ENCODE results near the gene PMIS2. TPM values are rescaled to one million over a fixed set of nuclear protein-coding genes. Genes with fewer than 3 reads are reported as not detected.

The PMIS2 gene
- not detected in 2 replicates for total RNA-seq

DNA sequence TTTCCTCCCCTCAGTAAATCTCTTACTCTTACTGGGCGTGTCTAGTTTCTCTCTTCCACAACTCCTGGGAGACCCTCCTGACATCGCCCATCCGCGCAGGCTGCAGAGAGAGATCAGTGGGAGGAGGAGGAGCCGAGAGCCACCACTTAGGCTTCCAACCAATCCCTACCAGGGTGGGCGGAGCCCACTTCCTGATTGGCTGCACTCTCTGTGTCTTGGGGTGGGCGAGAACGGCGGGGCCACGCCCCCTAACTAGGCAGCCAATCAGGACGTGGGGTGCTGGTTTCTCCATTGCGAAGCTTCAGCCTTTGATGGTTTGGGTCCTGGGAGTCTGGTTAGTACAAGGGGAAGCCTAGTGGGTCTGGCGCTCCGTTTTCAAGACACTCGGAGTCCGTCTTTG, at the start of gene PMIS2:
PMIS2 (plus strand) TSS at position 326 of the 400 bp plus-strand sequence. CDS start 87 bp downstream, outside the sequence.
- Histone ChIP-seq H3K27me3 (ENCODE audit: control insufficient read depth, insufficient read depth, low read length) (no peaks in the 10 kb centered on the region), H3K36me3 (ENCODE audit: control insufficient read depth, insufficient read depth, low read length) (no peaks in the 10 kb centered on the region), H3K4me3 (ENCODE audit: low read depth, low read length) (no peak within 1 kb of the TSS)
- FAIRE-seq (no peak), DNase-seq (ENCODE audit: low read depth) (no peak)
- TF ChIP-seq, protein P1, sequence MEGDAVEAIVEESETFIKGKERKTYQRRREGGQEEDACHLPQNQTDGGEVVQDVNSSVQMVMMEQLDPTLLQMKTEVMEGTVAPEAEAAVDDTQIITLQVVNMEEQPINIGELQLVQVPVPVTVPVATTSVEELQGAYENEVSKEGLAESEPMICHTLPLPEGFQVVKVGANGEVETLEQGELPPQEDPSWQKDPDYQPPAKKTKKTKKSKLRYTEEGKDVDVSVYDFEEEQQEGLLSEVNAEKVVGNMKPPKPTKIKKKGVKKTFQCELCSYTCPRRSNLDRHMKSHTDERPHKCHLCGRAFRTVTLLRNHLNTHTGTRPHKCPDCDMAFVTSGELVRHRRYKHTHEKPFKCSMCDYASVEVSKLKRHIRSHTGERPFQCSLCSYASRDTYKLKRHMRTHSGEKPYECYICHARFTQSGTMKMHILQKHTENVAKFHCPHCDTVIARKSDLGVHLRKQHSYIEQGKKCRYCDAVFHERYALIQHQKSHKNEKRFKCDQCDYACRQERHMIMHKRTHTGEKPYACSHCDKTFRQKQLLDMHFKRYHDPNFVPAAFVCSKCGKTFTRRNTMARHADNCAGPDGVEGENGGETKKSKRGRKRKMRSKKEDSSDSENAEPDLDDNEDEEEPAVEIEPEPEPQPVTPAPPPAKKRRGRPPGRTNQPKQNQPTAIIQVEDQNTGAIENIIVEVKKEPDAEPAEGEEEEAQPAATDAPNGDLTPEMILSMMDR (IDR thresholded peaks at IDR 0.05; ENCODE audit: insufficient read depth, low read length, severe bottlenecking), result no peak

DNA sequence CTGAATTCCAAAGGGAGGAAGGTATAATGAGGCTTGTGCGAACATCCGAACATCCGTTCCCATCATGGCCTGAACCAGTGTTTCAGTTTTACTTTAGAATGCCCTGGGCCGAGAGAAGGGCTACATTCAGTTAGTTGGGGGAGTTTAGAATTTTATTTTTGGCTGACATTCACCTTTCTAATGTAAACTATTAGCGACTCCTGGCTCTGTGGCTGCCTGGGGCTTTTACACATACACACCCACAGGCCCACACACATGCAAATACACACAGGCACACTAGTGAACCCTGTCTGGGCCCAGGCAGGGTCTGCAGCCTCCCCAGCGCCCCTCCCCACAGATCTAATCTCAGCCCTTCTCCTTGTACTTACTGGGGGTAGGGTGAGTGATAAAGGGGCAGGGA, 46.7 kb upstream of the PMIS2 start:
- H3K4me3 ChIP-seq (ENCODE audit: low read depth, low read length), result no peak overlapping the region
- FAIRE-seq (no peak), DNase-seq (ENCODE audit: low read depth) (no peak)
- H3K27me3 ChIP-seq (ENCODE audit: control insufficient read depth, insufficient read depth, low read length), result no peaks in the 10 kb centered on the region
- H3K36me3 ChIP-seq (ENCODE audit: control insufficient read depth, insufficient read depth, low read length), result peaks cover 4% of the 10 kb centered on the region
- TF ChIP-seq, protein P1 (IDR thresholded peaks at IDR 0.05; ENCODE audit: insufficient read depth, low read length, severe bottlenecking), result no peak

GRCh38 chr19:35539850-35540249, 46.1 kb upstream of the PMIS2 start:
- FAIRE-seq, result no peak

DNA sequence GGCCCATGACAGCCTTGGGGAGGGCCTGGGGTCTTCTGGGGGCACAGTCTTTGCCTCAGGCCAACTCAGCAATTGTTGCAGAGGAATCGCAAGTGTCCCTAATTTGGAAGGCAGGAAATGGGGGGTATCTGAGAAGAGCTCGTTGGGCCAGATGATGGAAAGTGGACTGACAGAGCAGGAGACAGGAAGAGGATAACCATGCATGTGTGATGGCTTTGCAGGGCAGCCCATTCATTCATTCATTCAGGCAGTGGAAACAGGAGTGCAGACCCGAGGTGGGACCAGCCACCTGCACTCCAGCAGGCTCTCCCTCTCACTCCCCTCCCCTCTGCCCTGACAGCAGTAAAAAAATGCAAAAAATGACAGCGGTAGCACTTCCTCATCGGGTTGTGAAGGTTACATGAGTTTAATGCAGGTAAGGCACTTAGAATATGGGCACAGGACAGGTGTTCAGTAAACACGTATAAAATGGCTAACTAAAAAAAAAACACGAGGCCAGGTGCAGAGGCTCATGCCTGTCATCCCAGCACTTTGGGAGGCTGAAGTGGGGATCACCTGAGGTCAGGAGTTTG, 45.5 kb upstream of the PMIS2 start:
- H3K27me3 ChIP-seq (ENCODE audit: control insufficient read depth, insufficient read depth, low read length), result no peaks in the 10 kb centered on the region
- FAIRE-seq (no peak), DNase-seq (ENCODE audit: low read depth) (no peak)
- no peak overlapping the region for H3K4me3 ChIP-seq (ENCODE audit: low read depth, low read length)
- TF ChIP-seq, protein P1 (IDR thresholded peaks at IDR 0.05; ENCODE audit: insufficient read depth, low read length, severe bottlenecking), result no peak
- H3K36me3 ChIP-seq (ENCODE audit: control insufficient read depth, insufficient read depth, low read length), result peaks cover 4% of the 10 kb centered on the region

More at GRCh38 chr19:35539850-35540249, 46.1 kb upstream of the PMIS2 start:
- H3K4me3 ChIP-seq (ENCODE audit: low read depth, low read length), result no peak overlapping the region
- H3K36me3 ChIP-seq (ENCODE audit: control insufficient read depth, insufficient read depth, low read length), result peaks cover 4% of the 10 kb centered on the region
- H3K27me3 ChIP-seq (ENCODE audit: control insufficient read depth, insufficient read depth, low read length), result no peaks in the 10 kb centered on the region
- TF ChIP-seq, protein P1 (IDR thresholded peaks at IDR 0.05; ENCODE audit: insufficient read depth, low read length, severe bottlenecking), result no peak
- DNase-seq (ENCODE audit: low read depth), result no peak

DNA sequence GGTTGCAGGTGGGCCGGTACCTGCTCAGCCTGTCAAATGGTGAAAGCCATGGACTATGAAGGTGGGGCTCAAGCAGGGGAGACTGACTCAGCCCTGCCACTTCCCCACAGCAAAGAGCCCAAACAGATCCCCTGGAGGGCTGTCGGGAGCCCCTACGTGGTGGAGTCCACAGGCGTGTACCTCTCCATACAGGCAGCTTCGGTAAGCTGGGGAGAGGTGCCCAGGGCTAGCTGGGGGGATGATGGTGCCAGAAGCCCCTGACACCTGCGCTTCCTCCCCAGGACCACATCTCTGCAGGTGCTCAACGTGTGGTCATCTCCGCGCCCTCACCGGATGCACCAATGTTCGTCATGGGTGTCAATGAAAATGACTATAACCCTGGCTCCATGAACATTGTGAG, 43.8 kb upstream of the PMIS2 start:
- TF ChIP-seq, protein P1 (IDR thresholded peaks at IDR 0.05; ENCODE audit: insufficient read depth, low read length, severe bottlenecking), result no peak
- FAIRE-seq (no peak), DNase-seq (ENCODE audit: low read depth) (no peak)
- H3K36me3 ChIP-seq (ENCODE audit: control insufficient read depth, insufficient read depth, low read length), result peaks cover 4% of the 10 kb centered on the region
- H3K4me3 ChIP-seq (ENCODE audit: low read depth, low read length), result no peak overlapping the region
- no peaks in the 10 kb centered on the region for H3K27me3 ChIP-seq (ENCODE audit: control insufficient read depth, insufficient read depth, low read length)

Measured in bronchial epithelial cell (primary cell).